Measurements from ENCODE around the gene SDE2.

DNA sequence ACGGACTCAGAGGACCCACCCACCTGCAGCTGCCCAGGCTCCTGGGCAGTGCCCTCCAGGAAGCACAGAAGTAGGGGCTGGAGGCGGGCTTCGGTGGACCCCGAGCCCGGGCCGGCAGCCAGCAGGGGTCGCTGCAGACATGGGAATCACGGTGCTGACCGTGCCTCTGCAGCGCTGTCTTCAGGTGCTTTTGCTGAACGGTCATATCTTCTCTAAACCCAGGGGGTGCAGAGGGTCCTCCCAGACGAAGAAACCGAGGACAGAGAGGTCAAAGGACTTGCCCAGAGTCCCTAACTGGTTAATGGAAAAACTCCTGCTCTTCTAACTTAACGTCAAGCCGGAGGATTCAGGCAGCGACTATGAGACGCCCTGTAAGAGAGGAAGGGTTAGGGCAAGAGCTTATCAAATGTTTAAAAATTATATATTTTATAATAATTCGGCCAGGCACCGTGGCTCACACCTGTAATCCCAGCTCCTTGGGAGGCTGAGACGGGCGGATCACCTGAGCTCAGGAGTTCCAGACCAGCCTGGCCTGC is 36.6 kb downstream of the SDE2 start:
- TF ChIP-seq, protein P1, sequence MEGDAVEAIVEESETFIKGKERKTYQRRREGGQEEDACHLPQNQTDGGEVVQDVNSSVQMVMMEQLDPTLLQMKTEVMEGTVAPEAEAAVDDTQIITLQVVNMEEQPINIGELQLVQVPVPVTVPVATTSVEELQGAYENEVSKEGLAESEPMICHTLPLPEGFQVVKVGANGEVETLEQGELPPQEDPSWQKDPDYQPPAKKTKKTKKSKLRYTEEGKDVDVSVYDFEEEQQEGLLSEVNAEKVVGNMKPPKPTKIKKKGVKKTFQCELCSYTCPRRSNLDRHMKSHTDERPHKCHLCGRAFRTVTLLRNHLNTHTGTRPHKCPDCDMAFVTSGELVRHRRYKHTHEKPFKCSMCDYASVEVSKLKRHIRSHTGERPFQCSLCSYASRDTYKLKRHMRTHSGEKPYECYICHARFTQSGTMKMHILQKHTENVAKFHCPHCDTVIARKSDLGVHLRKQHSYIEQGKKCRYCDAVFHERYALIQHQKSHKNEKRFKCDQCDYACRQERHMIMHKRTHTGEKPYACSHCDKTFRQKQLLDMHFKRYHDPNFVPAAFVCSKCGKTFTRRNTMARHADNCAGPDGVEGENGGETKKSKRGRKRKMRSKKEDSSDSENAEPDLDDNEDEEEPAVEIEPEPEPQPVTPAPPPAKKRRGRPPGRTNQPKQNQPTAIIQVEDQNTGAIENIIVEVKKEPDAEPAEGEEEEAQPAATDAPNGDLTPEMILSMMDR (IDR thresholded peaks at IDR 0.05): peak in 5 of 6 experiments; percentile 29 to 57 (median 32)
- TF ChIP-seq POLR2A (IDR thresholded peaks at IDR 0.05): no peak

All from thyroid gland (tissue), 4 donors.